Stomach (tissue), 9 donors: Measurements from ENCODE around the gene PRDM16. TPM values are rescaled to one million over a fixed set of nuclear protein-coding genes. Genes with fewer than 3 reads are reported as not detected.

Experiments
- DNase-seq, 2 donors: peaks; one replicate each; pipeline versions ENCODE4 v3.0.0 to v3.0.0-alpha.2; 2013 to 2019
- H3K27ac ChIP-seq, 5 donors: fragments of 200-600 bp in 4 of 5; sonication (generic) in 4 of 5; one replicate each; pipeline ENCODE4 v1.5.1; 2013 to 2019; ENCODE audit warnings: mild to moderate bottlenecking in 1 of 5, moderate library complexity in 1 of 5
- H3K27me3 ChIP-seq, 3 donors: fragments of 200-600 bp; sonication (generic); one replicate each; pipeline ENCODE4 v1.5.1; 2017 to 2019; ENCODE audit warnings: mixed run types in 1 of 3
- H3K36me3 ChIP-seq, 4 donors: fragments of 200-600 bp; sonication (generic); 1 replicate in 3 of 4; 2 replicates in 1 of 4; pipeline ENCODE4 v1.5.1; 2016 to 2019
- H3K4me1 ChIP-seq, 4 donors: fragments of 200-600 bp; sonication (generic); one replicate each; pipeline ENCODE4 v1.5.1; 2016 to 2019
- H3K4me3 ChIP-seq, 4 donors: fragments of 200-600 bp; sonication (generic) in 3 of 4; one replicate each; pipeline ENCODE4 v1.5.1; 2016 to 2019; ENCODE audit warnings: mild to moderate bottlenecking in 1 of 4
- H3K9me3 ChIP-seq, 4 donors: fragments of 200-600 bp; sonication (generic); one replicate each; pipeline ENCODE4 v1.5.1; 2016 to 2019
- EP300 ChIP-seq: sonication (generic); formaldehyde crosslinking; IDR thresholded peaks from one replicate; pipeline ENCODE4 v1.6.1; 2017; ENCODE audit warnings: antibody characterized with exemption
- POLR2A ChIP-seq, 4 donors: fragments of 450-650 bp; IDR thresholded peaks; one replicate each; pipeline ENCODE4 v1.6.1; 2016; ENCODE audit warnings: antibody characterized with exemption in 4 of 4, control low read depth in 2 of 4, mild to moderate bottlenecking in 1 of 4, moderate library complexity in 1 of 4
- POLR2AphosphoS5 ChIP-seq, 3 donors: sonication (generic); formaldehyde crosslinking; IDR thresholded peaks; one replicate each; pipeline ENCODE4 v1.6.1; 2016; ENCODE audit warnings: antibody characterized with exemption in 3 of 3
- WGBS, 5 donors: extraction: QIAGEN DNeasy Blood & Tissue Kit in 3 of 5; methylation state at CpG; one replicate each; pipeline versions ENCODE4 v1.1.5 to v1.1.7; 2013 to 2018; 5-methylcytosine and 5-hydroxymethylcytosine counted together
- intact Hi-C: fragments of 100-400 bp; cut with DNase I; formaldehyde crosslinking; loops from one replicate; pipeline ENCODE4 v1.15.1; 2023; ENCODE audit warnings: low total_unique reads
- polyA plus RNA-seq, 3 donors: library from polyadenylated mRNA; stranded (reverse); fragments of 200-250 nt; gene quantifications; one replicate each; pipeline ENCODE4 v1.2.3, GENCODE V29; 2013
- total RNA-seq, 5 donors: library from RNA; depleted of rRNA; stranded (reverse); fragments of >200 nt; gene quantifications; one replicate each; pipeline versions ENCODE4 v1.1.0 to v1.2.3, GENCODE V29; 2014 to 2016
- TF ChIP-seq, protein P1 (sequence below), 7 experiments: fragments of 450-650 bp in 4 of 7; fragments of 200-600 bp in 3 of 7; sonication (generic) in 3 of 7; IDR thresholded peaks; one replicate each; pipeline ENCODE4 v1.5.1; 2016 to 2019; ENCODE audit warnings: antibody characterized with exemption in 7 of 7, control low read depth in 2 of 7, mild to moderate bottlenecking in 1 of 7
- donor health status: healthy with polysubstance abuse.
- donor health status: Bipolar disorder and iron deficiency.
- donor health status: healthy.

The PRDM16 gene
- total and polyA plus RNA-seq, 8 donors: 0.29 to 222 (median 15.8) TPM

DNA sequence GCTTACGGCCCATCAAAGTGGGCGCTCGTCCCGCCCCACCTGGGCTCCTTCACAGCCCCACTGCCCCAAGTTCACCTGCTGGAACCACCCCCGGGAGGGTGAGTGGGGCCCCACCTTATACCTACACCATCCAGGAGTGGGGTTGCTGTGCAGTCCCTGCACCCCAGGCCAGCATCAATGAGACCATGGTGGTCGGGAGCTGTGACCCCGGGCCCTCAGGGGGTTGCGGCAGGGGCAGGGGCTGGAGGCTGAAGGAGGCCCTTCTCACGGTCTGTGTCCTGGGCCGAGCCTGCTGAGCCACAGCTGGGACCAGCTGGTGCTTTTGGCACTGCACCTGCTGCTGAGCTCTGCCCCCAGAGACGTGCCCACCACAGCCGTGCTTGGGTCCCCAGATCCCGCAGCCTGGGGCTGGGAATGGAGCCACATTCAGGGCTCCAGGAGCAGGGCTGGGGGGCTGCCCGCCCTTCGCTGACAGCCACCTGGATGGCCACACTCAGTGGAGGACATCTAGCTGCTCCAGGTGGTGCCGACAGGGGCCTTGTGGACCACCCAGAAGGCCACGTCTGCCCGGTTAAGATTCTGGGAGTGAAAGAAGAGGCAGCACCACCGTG lies 30.3 kb upstream of the PRDM16 start:
- no peak for DNase-seq
- peaks cover 0 to 43% (median 4%) of the 10 kb centered on the region in 3 donors for H3K27me3 ChIP-seq
- H3K9me3 ChIP-seq: no peaks in the 10 kb centered on the region
- intact Hi-C loops: no loop called here
- no peak overlapping the region for H3K4me3 ChIP-seq
- no peak overlapping the region for H3K27ac ChIP-seq
- no peaks in the 10 kb centered on the region for H3K36me3 ChIP-seq
- WGBS, 5 donors: 57 to 84% (median 80%) methylated on average over 9 to 19 of the region's 19 CpGs
- TF ChIP-seq POLR2A (IDR thresholded peaks at IDR 0.05): no peak
- no peak for TF ChIP-seq POLR2AphosphoS5 (IDR thresholded peaks at IDR 0.05)
- no peak for TF ChIP-seq EP300
- TF ChIP-seq, protein P1, sequence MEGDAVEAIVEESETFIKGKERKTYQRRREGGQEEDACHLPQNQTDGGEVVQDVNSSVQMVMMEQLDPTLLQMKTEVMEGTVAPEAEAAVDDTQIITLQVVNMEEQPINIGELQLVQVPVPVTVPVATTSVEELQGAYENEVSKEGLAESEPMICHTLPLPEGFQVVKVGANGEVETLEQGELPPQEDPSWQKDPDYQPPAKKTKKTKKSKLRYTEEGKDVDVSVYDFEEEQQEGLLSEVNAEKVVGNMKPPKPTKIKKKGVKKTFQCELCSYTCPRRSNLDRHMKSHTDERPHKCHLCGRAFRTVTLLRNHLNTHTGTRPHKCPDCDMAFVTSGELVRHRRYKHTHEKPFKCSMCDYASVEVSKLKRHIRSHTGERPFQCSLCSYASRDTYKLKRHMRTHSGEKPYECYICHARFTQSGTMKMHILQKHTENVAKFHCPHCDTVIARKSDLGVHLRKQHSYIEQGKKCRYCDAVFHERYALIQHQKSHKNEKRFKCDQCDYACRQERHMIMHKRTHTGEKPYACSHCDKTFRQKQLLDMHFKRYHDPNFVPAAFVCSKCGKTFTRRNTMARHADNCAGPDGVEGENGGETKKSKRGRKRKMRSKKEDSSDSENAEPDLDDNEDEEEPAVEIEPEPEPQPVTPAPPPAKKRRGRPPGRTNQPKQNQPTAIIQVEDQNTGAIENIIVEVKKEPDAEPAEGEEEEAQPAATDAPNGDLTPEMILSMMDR (IDR thresholded peaks at IDR 0.05): no peak
- H3K4me1 ChIP-seq: no peaks in the 10 kb centered on the region

DNA sequence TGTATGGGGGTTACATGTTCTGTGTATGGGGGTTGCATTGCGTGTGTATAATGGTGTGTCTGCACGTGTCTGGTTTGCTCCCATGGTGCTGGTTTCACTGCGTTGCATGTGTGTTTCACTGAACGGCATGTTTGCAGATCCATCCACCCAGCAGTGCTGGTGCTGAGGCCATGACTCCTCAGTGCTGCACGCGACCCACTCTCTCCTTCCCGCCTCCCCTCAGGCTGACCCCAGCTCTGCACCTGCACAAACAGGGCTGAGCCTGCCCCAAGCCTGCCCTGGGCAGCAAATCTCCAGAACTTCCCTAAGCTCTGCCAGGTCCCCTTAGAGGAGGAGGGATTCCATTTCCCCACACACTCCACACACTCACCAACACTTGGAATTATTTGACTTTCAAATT lies 29.0 kb upstream of the PRDM16 start:
- intact Hi-C loops: no loop called here
- H3K36me3 ChIP-seq: no peaks in the 10 kb centered on the region
- peaks cover 0 to 52% (median 4%) of the 10 kb centered on the region in 3 donors for H3K27me3 ChIP-seq
- H3K9me3 ChIP-seq: no peaks in the 10 kb centered on the region
- H3K27ac ChIP-seq: no peak overlapping the region
- no peaks in the 10 kb centered on the region for H3K4me1 ChIP-seq
- no peak overlapping the region for H3K4me3 ChIP-seq
- TF ChIP-seq, protein P1 (IDR thresholded peaks at IDR 0.05): no peak
- no peak for TF ChIP-seq POLR2AphosphoS5 (IDR thresholded peaks at IDR 0.05)
- no peak for TF ChIP-seq EP300
- TF ChIP-seq POLR2A (IDR thresholded peaks at IDR 0.05): no peak
- no peak for DNase-seq
- 82 to 89% (median 88%) methylated on average over 7 of the region's 7 CpGs for WGBS, 5 donors

DNA sequence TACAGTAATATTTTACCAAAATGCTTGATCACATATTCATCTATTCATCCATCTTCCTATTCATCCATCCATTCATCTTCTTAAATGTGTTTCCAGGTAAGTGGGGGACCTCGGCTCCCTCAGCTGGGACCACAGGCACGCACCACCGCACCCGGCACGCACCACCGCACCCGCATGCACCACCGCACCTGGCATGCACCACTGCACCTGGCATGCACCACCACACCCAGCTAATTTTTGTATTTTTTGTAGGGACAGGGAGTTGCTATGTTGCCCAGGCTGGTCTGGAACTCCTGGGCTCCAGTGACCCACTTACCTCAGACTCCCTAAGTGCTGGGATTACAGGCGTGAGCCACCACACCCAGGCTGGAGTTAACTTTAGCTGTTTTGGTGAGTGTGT lies 26.5 kb upstream of the PRDM16 start:
- no peaks in the 10 kb centered on the region for H3K9me3 ChIP-seq
- TF ChIP-seq, protein P1 (IDR thresholded peaks at IDR 0.05): no peak
- TF ChIP-seq EP300 (no peak), POLR2A (IDR thresholded peaks at IDR 0.05) (no peak), POLR2AphosphoS5 (IDR thresholded peaks at IDR 0.05) (no peak)
- no peak overlapping the region for H3K4me3 ChIP-seq
- DNase-seq: no peak
- H3K27me3 ChIP-seq: peaks cover 0 to 45% (median 0%) of the 10 kb centered on the region in 3 donors
- intact Hi-C loops: no loop called here
- no peak overlapping the region for H3K27ac ChIP-seq
- 87 to 97% (median 87%) methylated on average over 9 of the region's 9 CpGs for WGBS, 5 donors
- no peaks in the 10 kb centered on the region for H3K4me1 ChIP-seq
- no peaks in the 10 kb centered on the region for H3K36me3 ChIP-seq

DNA sequence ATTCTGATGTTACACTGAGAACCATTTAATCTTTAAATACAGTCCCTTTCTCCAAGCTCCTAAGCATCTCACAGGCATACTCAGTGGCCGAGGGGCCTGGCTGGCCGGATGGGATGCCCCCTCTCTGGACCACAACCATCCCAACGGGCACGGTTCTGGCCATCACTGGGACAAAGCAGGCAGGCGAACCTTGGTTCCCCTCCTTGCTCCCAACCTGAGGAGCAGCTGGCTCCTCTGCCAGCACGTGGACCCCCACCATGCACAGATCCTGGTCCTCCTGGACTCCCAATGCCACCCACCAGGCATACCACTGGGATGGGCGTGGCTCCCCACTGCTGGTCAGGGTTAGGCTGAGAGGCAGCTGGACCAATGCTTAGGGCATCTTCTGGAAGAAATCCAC lies 19.8 kb upstream of the PRDM16 start:
- no peak overlapping the region for H3K27ac ChIP-seq
- peaks cover 0 to 51% (median 3%) of the 10 kb centered on the region in 3 donors for H3K27me3 ChIP-seq
- H3K36me3 ChIP-seq: no peaks in the 10 kb centered on the region
- H3K9me3 ChIP-seq: peaks cover 0 to 10% (median 0%) of the 10 kb centered on the region in 4 donors
- intact Hi-C loops: no loop called here
- H3K4me3 ChIP-seq: no peak overlapping the region
- no peak for DNase-seq
- TF ChIP-seq EP300 (no peak), POLR2AphosphoS5 (IDR thresholded peaks at IDR 0.05) (no peak), POLR2A (IDR thresholded peaks at IDR 0.05) (no peak)
- TF ChIP-seq, protein P1 (IDR thresholded peaks at IDR 0.05): no peak
- 76 to 85% (median 83%) methylated on average over 6 to 7 of the region's 7 CpGs for WGBS, 5 donors
- H3K4me1 ChIP-seq: no peaks in the 10 kb centered on the region
